Measurements from ENCODE around the gene SLC25A48. TPM values are rescaled to one million over a fixed set of nuclear protein-coding genes. Genes with fewer than 3 reads are reported as not detected.

The SLC25A48 gene
- total RNA-seq, 2 donors from 2014 or later = 0.10 to 0.19 TPM

Small RNA genes lying within 50 kb of the gene (microRNA-seq; reads per million reads assigned to microRNA genes)
- gene MIR5692C1 (ENCODE audit: borderline microRNAs expressed in 2 of 2) = 0 reads per million in 2 donors

Other genes starting within 250 kb of the SLC25A48 start
- not detected for gene IL9, start 61.2 kb downstream of the SLC25A48 start, total RNA-seq
- gene LECT2, start 120.3 kb downstream of the SLC25A48 start, total RNA-seq = not detected
- 100 to 1,000 TPM; 173 to 286 TPM for gene TGFBI, start 194.3 kb downstream of the SLC25A48 start, total RNA-seq